HepG2 (cell line): ENCODE data around the gene ZNF48. TPM values are rescaled to one million over a fixed set of nuclear protein-coding genes. Genes with fewer than 3 reads are reported as not detected.

ENCODE experiments used
- AGO1 ChIP-seq: fragments of 200-400 bp; formaldehyde crosslinking; IDR thresholded peaks from 2 replicates; pipeline ENCODE4 v1.6.1; 2017; ENCODE audit warnings: mild to moderate bottlenecking, low read depth, low read length, moderate library complexity; ENCODE audit not compliant: poor library complexity, severe bottlenecking
- EP300 ChIP-seq, 3 experiments: sonication (generic) in 1 of 3; formaldehyde crosslinking in 1 of 3; IDR thresholded peaks; 2 replicates each; pipeline versions ENCODE4 v1.5.1 to v1.6.1; 2011 to 2020; ENCODE audit warnings: low read depth in 2 of 3, low read length in 2 of 3, borderline replicate concordance in 1 of 3, improper control_type of control experiment in 1 of 3, mild to moderate bottlenecking in 1 of 3, missing genetic modification reagents in 1 of 3, moderate library complexity in 1 of 3
- HIVEP1 ChIP-seq: sonication (generic); formaldehyde crosslinking; IDR thresholded peaks from 2 replicates; pipeline ENCODE4 v1.4.0; 2020; ENCODE audit warnings: mild to moderate bottlenecking, missing genetic modification reagents
- HMGXB4 ChIP-seq, 2 experiments: sonication (generic) in 1 of 2; formaldehyde crosslinking in 1 of 2; IDR thresholded peaks; 2 replicates each; pipeline versions ENCODE4 v1.4.0 to v1.6.1; 2018 to 2020; ENCODE audit warnings: missing genetic modification reagents in 2 of 2, borderline replicate concordance in 1 of 2, low read depth in 1 of 2, mild to moderate bottlenecking in 1 of 2, missing biosample characterization in 1 of 2
- HNRNPK ChIP-seq: fragments of 200-400 bp; formaldehyde crosslinking; IDR thresholded peaks from 2 replicates; pipeline ENCODE4 v1.6.1; 2018; ENCODE audit warnings: low read length, low read depth, moderate library complexity, mild to moderate bottlenecking; ENCODE audit not compliant: poor library complexity, severe bottlenecking
- KAT8 ChIP-seq: IDR thresholded peaks from 2 replicates; pipeline ENCODE4 v1.6.1; 2016; ENCODE audit warnings: missing genetic modification reagents, missing compliant biosample characterization
- NFYC ChIP-seq: IDR thresholded peaks from 2 replicates; pipeline ENCODE4 v1.6.1; 2016; ENCODE audit warnings: missing genetic modification reagents, missing compliant biosample characterization
- PAWR ChIP-seq: sonication (generic); formaldehyde crosslinking; IDR thresholded peaks from 2 replicates; pipeline ENCODE4 v1.4.0; 2020; ENCODE audit warnings: missing genetic modification reagents, mild to moderate bottlenecking, borderline replicate concordance
- RBM22 ChIP-seq: fragments of 200-400 bp; formaldehyde crosslinking; optimal IDR thresholded peaks from 2 replicates; pipeline ENCODE3; 2017; ENCODE audit warnings: mild to moderate bottlenecking, low read length, moderate library complexity
- SMARCC2 ChIP-seq: fragments of 450-650 bp; IDR thresholded peaks from 2 replicates; pipeline ENCODE4 v1.6.1; 2017; ENCODE audit warnings: antibody characterized with exemption, mild to moderate bottlenecking
- SOX13 ChIP-seq, 3 experiments: fragments of 450-650 bp in 1 of 3; sonication (generic) in 1 of 3; formaldehyde crosslinking in 1 of 3; IDR thresholded peaks in 2 of 3; conservative IDR thresholded peaks in 1 of 3; 2 replicates each; pipeline versions ENCODE4 v1.5.0 to v1.6.1; 2016 to 2020; ENCODE audit warnings: antibody characterized with exemption in 1 of 3, mild to moderate bottlenecking in 1 of 3, missing compliant biosample characterization in 1 of 3, missing genetic modification reagents in 1 of 3, moderate library complexity in 1 of 3
- SP4 ChIP-seq: sonication (generic); formaldehyde crosslinking; IDR thresholded peaks from 2 replicates; pipeline ENCODE4 v1.8.1; 2023; ENCODE audit warnings: mild to moderate bottlenecking, missing genetic modification reagents
- ZBTB46 ChIP-seq: sonication (generic); formaldehyde crosslinking; IDR thresholded peaks from 2 replicates; pipeline ENCODE4 v1.4.0; 2020; ENCODE audit warnings: mild to moderate bottlenecking, missing genetic modification reagents, borderline replicate concordance
- ZNF496 ChIP-seq: sonication (generic); formaldehyde crosslinking; IDR thresholded peaks from 2 replicates; pipeline ENCODE4 v1.8.1; 2023; ENCODE audit warnings: mild to moderate bottlenecking, moderate library complexity, missing genetic modification reagents; ENCODE audit not compliant: insufficient replicate concordance
- ZNF556 ChIP-seq: sonication (generic); formaldehyde crosslinking; IDR thresholded peaks from 2 replicates; pipeline ENCODE4 v1.4.0; 2020; ENCODE audit warnings: mild to moderate bottlenecking, missing genetic modification reagents, borderline replicate concordance
- ZNF589 ChIP-seq: sonication (generic); formaldehyde crosslinking; conservative IDR thresholded peaks from 2 replicates; pipeline ENCODE4 v1.8.0; 2022; ENCODE audit warnings: mild to moderate bottlenecking, moderate library complexity, missing genetic modification reagents
- polyA plus RNA-seq, 8 experiments: library from polyadenylated mRNA; depleted of rRNA in 3 of 8; stranded (reverse) in 7 of 8; unstranded in 1 of 8; fragments of >200 nt; fragmentation: Illumina TruSeq in 4 of 8; extraction: Trizol in 4 of 8; gene quantifications; 2 replicates each; pipeline versions ENCODE4 v1.2.1 to v1.2.3, GENCODE V29; 2011 to 2016; ENCODE audit warnings: low read depth in 4 of 8, missing spikeins in 1 of 8, mixed read lengths in 1 of 8; ENCODE audit not compliant: insufficient read depth in 1 of 8
- total RNA-seq, 5 experiments: library from RNA; depleted of rRNA; stranded (reverse); fragments of >200 nt; fragmentation: Illumina TruSeq; extraction: Trizol; gene quantifications; 2 replicates each; pipeline ENCODE4 v1.2.3, GENCODE V29; 2016; ENCODE audit warnings: low read depth in 1 of 5
- TF ChIP-seq, protein P1 (sequence below), 2 experiments: sonication (generic) in 1 of 2; formaldehyde crosslinking in 1 of 2; IDR thresholded peaks; 2 replicates each; pipeline versions ENCODE4 v1.4.0 to v1.6.1; 2016 to 2020; ENCODE audit warnings: borderline replicate concordance in 1 of 2, low read depth in 1 of 2, mild to moderate bottlenecking in 1 of 2, missing genetic modification reagents in 1 of 2

ZNF48 gene
- total and polyA plus RNA-seq, 2 of the 13 experiments (the other 11 are each of a cell fraction or from before 2014, with no cell fraction given), result 9.9 to 12.3 TPM

GRCh38 chr16:30407102-30407803 lies 12.0 kb downstream of the ZNF48 start, which contains the start of gene ZNF771 (continued):
- TF ChIP-seq, protein P1, sequence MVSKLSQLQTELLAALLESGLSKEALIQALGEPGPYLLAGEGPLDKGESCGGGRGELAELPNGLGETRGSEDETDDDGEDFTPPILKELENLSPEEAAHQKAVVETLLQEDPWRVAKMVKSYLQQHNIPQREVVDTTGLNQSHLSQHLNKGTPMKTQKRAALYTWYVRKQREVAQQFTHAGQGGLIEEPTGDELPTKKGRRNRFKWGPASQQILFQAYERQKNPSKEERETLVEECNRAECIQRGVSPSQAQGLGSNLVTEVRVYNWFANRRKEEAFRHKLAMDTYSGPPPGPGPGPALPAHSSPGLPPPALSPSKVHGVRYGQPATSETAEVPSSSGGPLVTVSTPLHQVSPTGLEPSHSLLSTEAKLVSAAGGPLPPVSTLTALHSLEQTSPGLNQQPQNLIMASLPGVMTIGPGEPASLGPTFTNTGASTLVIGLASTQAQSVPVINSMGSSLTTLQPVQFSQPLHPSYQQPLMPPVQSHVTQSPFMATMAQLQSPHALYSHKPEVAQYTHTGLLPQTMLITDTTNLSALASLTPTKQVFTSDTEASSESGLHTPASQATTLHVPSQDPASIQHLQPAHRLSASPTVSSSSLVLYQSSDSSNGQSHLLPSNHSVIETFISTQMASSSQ (IDR thresholded peaks at IDR 0.05; ENCODE audit: low read depth), result no peak
- TF ChIP-seq, protein P1 (CRISPR knock-in tag; IDR thresholded peaks at IDR 0.05; ENCODE audit: borderline replicate concordance), result peak; percentile 70; the same call in 1 of the 2 replicates
- TF ChIP-seq KAT8, result peak; percentile 77
- TF ChIP-seq ZNF589, result 0 out of 2 replicates have a peak, but pooled peaks have one; percentile 23
- TF ChIP-seq ZBTB46 (CRISPR knock-in tag), result peak; percentile 47; the same call in 1 of the 2 replicates
- no peak for TF ChIP-seq EP300 (IDR thresholded peaks at IDR 0.05; ENCODE audit: low read depth in 2 of 2, low read length in 2 of 2)
- peak; percentile 41; the same call in 1 of the 2 replicates for TF ChIP-seq EP300 (CRISPR knock-in tag; IDR thresholded peaks at IDR 0.05; ENCODE audit: borderline replicate concordance)
- TF ChIP-seq SOX13 (IDR thresholded peaks at IDR 0.05), result no peak; the same call in 1 of the 2 replicates
- TF ChIP-seq SOX13 (CRISPR knock-in tag; conservative IDR thresholded peaks at IDR 0.05 in 1 of 2, IDR thresholded peaks at IDR 0.05 in 1 of 2), result peak in 1 of 2 experiments; percentile 45; a peak in 2 of 4 replicates
- peak; percentile 66 for TF ChIP-seq HNRNPK
- TF ChIP-seq ZNF496, result no peak
- TF ChIP-seq AGO1, result peak; percentile 85
- TF ChIP-seq NFYC (CRISPR knock-in tag), result peak; percentile 76
- TF ChIP-seq PAWR, result no peak
- TF ChIP-seq HIVEP1, result peak; percentile 56
- TF ChIP-seq HMGXB4 (CRISPR knock-in tag; IDR thresholded peaks at IDR 0.05; ENCODE audit: borderline replicate concordance in 1 of 2, low read depth in 1 of 2), result peak in 1 of 2 experiments; percentile 82; a peak in 3 of 4 replicates
- peak; percentile 90 for TF ChIP-seq ZNF556
- peak; percentile 99 for TF ChIP-seq SP4
- no peak for TF ChIP-seq SMARCC2
- TF ChIP-seq RBM22, result no peak
